GM18867 (cell line): ENCODE data around the gene GGTA1.
"Not testable (repeated sequence)": the region's sequence is repeated elsewhere in the genome, so short reads cannot be mapped to it uniquely, and the experiment has no call there.

Experiments
- ATAC-seq: cut with Tn5 transposase; IDR thresholded peaks from one replicate; pipeline ENCODE4 v1.9.1; 2021; ENCODE audit warnings: mild to moderate bottlenecking, moderate library complexity; ENCODE audit not compliant: unreplicated experiment

Gene GGTA1

DNA sequence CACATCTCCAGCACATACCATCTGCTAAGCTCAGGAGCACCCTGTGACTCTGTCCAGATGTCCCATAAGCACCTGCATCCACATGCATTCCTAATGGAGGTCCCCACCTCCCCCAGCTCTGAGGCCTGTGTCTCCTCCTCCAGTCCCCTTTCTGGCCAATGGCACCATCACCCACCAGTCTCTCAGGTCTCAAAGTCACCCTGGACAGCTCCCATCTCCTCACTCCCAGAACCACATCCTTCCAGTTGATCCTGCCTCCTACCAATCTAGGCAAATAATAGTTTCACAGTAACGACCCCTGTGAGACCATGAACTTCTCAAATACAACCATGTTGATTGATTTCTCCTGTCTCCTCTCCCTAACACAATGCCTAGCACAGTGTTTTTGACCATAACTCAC, 40.1 kb downstream of the GGTA1 start:
- no peak for ATAC-seq

- ATAC-seq, result not testable (repeated sequence)
Measured at GRCh38 chr9:121458449-121458848, 41.2 kb downstream of the GGTA1 start.

- ATAC-seq, result no peak
Measured at GRCh38 chr9:121455527-121456239, 44.0 kb downstream of the GGTA1 start.

- ATAC-seq, result no peak
Measured at GRCh38 chr9:121454972-121455371, 44.7 kb downstream of the GGTA1 start.

DNA sequence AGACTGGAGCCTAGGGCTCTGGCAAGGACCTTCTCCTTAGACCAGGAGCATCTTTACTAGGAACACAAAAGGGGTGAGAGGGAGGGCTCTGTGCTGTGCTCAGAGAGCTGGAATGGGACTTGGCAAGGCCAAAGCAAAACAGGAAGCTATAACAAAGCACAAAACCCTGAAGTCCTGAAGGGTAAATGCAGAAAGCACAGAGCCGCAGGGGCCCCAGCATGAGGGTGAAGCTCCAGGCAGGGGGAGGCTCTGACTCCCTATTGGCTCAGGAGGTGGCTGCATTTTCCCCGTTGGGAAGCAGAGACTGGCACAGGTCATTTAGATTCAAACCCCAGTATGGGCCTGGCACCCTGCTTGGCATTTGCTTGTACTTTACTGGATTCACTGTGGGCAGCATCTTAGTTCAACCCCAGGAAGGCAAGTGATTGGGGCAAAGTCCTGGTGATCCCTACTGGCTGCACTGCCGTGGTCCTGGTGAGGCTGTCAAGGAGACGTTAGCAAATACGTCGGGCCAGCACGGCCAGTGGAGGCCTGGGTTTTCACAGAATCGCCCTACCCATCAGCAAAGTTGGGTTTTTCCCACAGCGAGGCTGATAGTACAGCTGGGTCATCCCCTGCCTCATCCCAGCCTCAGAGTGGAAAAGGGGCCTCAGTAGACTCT, 46.3 kb downstream of the GGTA1 start:
- ATAC-seq, result no peak

DNA sequence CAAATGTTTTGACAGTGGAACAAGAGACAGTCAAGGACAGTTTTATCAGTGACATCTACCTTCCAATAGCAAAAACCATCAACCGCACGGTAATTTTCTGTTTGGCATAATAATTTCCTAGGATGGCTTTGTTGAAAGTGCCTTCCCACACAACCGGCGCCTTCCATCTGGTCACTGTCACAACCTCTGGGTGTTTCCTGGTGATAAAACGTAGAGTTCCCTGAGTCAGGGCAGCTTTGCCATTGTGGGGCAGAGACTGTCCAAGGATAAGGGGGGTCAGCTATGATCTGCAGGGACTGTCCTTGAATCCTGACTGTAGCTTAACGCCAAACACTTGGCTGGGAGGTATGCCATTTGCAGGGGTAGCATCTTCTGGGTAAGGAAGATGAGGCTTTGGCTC, 47.6 kb downstream of the GGTA1 start:
- no peak for ATAC-seq

- ATAC-seq, result no peak
Measured at GRCh38 chr9:121451586-121451985, 48.1 kb downstream of the GGTA1 start.

DNA sequence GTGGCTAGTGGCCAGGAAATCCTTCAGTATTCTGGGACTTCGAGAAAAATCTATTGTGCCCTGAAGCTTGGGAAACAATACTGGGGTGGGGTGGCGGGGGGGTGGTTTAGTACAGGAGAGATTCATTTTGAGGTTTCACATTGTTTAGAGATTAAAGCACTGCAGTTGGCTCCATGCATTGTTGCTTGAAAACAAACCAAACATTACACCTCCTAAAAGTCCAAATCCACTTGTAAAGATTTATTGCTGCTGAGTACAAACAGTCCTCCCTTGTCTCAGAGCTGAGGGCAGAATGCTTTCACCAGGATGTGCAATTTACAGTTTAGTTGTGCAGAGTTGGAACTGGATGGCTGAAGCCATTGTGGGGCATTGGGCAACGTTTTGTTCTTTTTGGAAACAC, 49.4 kb downstream of the GGTA1 start:
- no peak for ATAC-seq

DNA sequence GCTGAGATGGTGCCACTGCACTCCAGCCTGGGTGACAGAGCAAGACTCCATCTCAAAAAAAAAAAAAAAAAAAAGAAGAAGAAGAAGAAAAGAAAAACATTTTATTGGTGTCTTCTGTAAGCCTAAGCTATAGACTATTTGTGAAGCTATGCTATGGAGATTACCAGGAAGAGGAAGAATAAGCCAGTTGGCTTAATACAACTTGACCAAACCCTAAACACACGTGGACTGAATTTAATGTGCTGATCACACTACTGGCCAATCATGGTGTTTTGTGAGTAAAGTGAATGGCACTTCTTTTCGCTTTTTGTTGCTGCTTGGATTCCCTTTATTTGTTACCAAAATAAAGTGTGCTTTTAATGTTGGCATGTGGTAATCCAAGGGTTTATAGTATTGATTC, 49.9 kb downstream of the GGTA1 start:
- no peak for ATAC-seq

GRCh38 chr9:121447321-121447834, 52.3 kb downstream of the GGTA1 start:
- ATAC-seq, result no peak

DNA sequence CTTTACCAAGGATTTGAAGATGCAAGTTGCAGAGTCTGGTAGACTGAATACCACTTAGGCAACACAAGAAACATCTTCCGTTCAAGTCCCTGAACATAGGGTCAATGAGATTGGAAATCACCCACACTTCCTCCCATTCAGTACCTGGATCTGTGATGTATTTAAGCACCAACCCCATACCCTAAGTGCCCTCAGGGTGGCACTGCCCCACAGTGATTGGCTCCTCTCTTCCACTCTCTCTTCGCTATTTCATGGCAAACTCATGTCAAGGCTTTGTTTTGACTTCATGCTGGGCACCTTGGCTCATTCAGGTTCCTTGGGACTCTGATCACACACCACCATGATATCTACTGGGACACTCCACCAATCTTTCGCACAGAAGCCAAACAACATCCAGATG, 53.7 kb downstream of the GGTA1 start:
- no peak for ATAC-seq

GRCh38 chr9:121443981-121444380, 55.7 kb downstream of the GGTA1 start:
- ATAC-seq, result no peak

- no peak for ATAC-seq
Measured at GRCh38 chr9:121441165-121441564, 58.5 kb downstream of the GGTA1 start.

GRCh38 chr9:121439711-121440664, 59.7 kb downstream of the GGTA1 start:
- ATAC-seq, result no peak

DNA sequence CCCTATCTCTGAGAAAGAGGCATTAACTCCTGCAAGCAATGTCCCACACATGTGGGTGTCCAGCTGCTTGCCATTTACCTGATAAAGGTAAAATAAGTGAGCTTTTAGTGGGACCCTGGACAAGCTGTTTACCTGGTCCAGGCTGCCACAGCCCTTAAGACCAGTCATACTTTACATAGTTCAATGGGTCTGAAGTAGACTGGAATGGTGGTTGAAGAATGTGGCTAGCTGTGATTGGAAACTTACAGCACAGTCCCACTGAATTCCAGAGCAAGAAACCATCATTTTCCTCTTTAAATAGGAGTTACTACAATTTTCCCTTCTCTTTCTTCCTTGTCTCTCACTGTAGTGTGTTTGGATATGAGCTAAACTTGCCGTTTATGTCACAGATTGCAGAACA, 60.6 kb downstream of the GGTA1 start:
- ATAC-seq, result no peak

- ATAC-seq, result no peak
Measured at GRCh38 chr9:121437891-121438290, 61.8 kb downstream of the GGTA1 start.

DNA sequence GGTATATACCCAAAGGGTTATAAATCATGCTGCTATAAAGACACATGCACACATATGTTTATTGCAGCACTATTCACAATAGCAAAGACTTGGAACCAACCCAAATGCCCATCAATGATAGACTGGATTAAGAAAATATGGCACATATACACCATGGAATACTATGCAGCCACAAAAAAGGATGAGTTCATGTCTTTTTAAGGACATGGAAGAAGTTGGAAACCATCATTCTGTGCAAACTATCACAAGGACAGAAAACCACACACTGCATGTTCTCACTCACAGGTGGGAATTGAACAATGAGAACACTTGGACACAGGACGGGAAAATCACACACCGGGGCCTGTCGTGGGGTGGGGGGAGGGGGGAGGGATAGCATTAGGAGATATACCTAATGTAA, 62.6 kb downstream of the GGTA1 start:
- not testable (repeated sequence) for ATAC-seq

DNA sequence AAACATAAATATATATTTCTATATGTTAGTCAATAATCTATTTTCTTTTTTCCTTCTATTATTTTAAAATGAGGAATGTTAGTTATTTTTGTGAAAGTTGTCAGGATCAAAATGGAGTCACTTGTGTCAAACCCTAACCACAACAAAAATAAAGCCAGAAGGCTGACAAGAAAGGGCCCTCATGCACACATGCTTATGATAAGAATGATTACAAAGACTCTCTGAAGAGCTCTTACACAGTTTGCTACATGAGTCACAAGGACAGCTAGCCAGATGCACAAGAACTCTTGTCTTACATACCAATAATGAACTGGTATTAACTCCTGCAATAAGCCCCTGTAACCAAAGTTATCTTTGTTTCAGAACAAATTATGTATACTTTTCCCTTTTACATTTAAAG, 64.7 kb downstream of the GGTA1 start:
- no peak for ATAC-seq

GRCh38 chr9:121427899-121428298, 71.7 kb downstream of the GGTA1 start:
- ATAC-seq, result no peak

DNA sequence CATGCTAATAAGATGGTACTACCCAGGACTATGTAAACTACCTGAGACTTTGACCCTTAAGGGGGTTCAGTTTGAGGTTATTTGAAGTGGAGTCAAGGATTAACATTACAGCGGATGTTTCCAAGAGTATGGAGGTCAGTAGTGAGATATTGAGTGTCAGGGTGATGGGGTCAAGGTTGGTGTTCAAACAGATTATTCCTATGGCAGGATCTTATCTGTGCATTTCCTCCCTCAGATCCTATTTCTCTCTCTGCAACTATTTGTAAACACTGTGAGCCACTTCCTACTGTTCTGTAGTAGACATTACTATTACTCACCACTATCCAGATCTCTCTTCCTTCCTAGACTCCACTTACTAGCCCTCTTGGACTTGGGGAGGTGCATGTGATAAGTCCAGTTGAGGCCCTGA, 75.6 kb downstream of the GGTA1 start:
- ATAC-seq, result no peak

GRCh38 chr9:121411993-121412392, 87.7 kb downstream of the GGTA1 start:
- no peak for ATAC-seq
